Muscle of back (tissue), 11 donors: ENCODE data around the gene NOXA1. TPM values are rescaled to one million over a fixed set of nuclear protein-coding genes. Genes with fewer than 3 reads are reported as not detected.
"Not testable (repeated sequence)": the region's sequence is repeated elsewhere in the genome, so short reads cannot be mapped to it uniquely, and the experiment has no call there.

Experiments used
- DNase-seq, 3 donors: peaks; one replicate each; pipeline versions ENCODE4 v3.0.0 to v3.0.0-alpha.2; 2013
- polyA plus RNA-seq, 10 donors: library from polyadenylated mRNA; unstranded; fragments of 120-200 nt; gene quantifications; one replicate each; pipeline ENCODE4 v1.2.1, GENCODE V29; 2013; ENCODE audit not compliant: insufficient read length in 10 of 10

Gene NOXA1
- polyA plus RNA-seq, 10 donors, result 1.1 to 2.6 (median 1.9) TPM

DNA sequence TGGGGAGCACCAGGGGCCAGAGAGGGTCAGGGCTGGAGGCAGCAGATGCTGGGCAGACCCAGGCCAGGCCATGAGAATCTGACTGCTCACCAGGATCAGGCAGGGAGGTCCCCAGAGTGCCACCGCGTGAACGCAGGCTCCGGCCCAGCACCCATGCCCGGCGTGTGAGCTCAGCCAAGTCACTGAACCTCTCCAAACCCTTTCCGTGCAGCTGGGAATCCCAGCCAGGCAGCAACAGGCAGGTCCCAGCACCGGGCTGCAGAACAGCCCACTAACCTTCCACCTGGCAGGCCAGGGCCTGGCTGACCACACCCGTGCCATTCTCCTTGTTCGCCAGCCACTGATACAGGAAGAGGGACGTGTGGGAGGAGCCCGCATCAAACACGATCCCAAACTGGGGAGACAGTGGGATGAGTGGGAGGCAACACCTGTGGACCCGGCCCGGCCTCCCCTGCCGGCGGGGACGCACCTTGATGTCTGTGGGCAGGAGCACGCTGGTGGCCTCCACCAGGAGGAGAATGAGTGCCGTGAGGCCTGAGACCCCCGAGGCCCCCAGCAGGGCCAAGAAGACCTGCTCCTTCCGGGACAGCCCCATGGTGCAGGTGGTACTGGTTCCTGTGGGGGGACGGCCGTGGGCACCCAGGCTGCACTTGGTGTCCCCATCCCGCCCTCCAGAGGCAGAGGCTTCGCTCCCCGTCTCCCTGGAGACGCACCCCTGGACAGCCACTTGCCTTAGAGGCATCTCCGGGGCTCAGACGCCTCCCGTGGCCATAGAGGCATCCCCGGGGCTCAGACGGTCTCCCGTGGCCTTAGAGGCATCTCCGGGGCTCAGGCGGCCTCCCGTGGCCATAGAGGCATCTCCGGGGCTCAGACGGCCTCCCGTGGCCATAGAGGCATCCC is 14.7 kb downstream of the NOXA1 start:
- DNase-seq, result no peak

DNA sequence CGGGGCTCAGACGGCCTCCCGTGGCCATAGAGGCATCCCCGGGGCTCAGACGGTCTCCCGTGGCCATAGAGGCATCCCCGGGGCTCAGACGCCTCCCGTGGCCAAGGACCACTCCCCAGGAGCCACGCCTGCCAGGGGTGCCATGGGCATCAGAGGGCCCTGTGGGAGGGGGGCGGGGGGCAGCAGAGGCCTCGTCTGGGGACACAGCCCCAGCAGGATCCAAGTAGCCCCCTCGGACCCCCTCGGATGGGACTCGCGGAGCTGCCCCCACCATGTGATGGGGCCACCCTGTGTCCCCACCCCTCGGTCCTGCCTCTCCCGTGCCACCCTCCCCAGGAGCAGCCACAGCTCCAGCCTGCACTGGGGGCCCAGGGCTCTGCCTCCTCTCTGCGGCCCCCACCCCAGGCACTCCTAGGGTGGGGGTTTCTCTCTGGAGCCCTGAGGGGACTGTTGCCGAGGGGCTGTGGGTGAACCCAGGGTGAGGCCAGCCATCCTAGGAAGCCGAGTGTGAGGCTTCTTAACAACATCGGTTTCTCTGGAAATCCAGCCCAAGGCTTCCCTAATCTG is 15.5 kb downstream of the NOXA1 start:
- DNase-seq, result no peak

DNA sequence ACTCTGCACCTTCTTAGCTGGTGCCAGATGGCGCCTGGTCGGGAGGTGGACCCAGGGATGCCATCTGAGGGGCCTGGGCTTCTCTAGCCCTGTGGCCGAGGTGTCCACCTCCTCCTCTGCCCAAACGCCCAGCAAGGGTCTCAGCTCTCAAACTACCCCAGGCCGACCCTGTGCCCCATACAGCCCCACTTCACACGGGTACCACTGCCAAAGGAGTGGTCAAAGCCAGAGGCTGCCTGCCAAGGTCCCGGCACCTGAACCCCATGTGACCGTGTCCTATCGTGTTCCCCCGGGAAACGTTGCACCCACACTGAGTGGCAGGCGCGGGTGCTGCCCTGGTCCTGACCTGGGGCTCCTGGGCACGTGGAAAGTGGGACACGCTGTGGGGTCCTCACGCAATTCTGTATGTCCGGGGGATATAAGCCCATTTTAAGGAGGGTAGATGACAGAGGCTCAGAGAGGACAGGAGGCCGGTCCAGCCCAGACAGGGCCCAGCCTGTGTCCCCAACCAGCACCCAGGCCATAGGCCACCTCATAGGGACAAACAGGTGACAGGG is 16.0 kb downstream of the NOXA1 start:
- no peak for DNase-seq

DNA sequence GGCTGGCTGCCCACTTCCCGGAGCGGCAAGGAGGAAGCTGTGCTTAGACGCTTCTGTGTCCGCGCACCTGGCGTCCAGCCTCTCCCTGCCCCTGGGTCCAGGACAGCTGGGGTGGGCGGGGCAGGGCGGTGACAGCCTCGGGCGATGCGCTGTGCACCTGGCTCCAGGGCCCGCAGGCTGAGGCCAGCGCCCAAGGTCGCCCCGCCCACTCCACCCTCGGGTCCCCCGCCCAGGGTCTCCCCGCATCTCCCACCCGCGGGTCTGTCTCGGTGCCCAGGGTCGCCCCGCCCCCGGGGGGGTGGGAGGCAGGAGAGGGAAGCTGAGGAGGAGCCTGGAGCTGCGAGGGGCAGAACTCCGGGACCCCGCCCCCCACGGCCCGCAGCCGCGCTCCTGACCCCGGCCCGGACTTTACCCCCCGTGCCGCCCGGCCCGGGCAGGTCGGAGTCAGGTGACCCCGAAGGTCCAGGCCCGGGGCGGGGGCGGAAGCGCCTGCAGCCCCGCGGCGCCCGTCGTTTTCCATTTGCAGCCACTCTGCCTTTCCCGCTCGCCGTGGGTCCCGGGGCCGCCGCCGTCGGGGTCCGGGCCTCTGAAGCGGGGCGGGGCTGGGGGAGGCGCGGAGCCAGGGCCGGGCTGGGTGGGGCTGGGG is 18.2 kb downstream of the NOXA1 start, which contains the start of gene ENTPD8:
Gene ENTPD8, minus strand, starts transcription at position 69 of the 646 bp plus-strand sequence. CDS start 3,072 bp downstream, outside the sequence.
- DNase-seq, result peak in 1 of 3 donors; percentile 80

DNA sequence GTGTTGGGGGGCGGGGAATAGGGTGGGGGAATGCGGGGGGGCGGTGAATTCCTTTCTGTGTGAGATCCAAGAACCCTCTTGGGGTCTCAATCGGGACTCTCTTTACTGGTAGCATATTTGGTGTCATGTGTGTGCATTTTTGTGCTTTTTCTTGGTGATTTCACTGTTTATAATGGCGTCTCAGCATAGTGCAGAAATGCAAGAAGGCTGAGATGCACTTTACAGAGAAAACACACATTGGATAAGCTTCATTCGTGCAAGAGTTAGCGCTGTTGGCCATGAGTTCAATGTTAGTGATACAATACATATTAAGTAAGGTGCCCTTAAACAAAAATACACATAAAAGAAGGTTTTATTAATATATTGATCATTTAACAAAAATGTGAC is 18.7 kb downstream of the NOXA1 start:
- no peak for DNase-seq

DNA sequence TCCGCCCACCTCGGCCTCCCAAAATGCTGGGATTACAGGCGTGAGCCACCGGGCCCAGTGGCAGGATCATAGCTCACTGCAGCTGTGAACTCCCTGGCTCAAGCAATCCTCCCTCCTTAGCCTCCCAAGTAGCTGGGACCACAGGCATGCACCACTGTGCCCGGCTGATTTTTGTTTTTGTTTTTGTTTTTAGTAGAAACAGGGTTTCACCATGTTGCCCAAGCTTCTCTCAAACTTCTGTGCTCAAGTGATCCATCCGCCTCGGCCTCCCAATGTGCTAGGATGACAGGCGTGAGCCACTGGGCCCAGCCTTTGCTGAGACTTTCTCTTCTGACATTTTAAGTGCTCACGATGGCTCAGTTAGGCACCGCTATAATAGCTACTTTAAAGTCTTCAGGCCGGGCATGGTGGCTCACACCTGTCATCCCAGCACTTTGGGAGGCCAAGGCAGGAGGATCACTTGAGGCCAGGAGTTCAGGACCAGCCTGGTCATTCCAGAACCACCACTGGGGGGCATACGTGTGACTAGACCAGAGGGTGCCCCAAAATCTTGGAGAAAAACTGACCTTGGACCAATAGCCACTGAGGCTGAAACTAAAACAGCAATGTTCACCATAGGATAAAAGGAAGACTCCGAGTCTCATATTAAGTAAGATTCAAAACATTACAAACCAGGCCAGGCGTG is 21.1 kb downstream of the NOXA1 start:
- no peak for DNase-seq

DNA sequence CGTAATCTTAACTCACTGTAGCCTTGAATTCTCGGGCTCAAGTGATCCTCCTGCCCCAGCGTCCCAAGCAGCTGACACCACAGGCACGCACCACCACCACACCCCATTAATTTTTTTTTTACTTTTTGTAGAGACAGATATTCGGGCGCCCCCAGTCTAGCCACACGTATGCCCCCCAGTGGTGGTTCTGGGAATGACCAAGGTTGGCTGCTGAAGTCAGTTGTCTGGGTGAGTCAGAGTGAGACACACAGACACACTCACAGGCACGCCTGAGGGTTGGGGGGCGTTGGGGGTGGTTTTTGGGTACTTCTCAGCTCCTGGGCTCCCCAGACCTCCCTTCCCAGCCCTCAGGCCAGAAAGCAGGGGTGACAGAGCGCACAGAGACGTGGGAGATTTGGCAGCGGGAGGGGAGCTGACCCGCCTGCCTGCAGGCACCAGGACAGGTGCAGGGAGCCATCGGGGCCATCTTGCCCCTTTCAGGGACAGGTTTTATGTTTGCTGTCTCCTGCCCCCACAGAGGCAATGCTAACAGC is 22.1 kb downstream of the NOXA1 start:
- peak; percentile 63 to 83 (median 69) for DNase-seq

DNA sequence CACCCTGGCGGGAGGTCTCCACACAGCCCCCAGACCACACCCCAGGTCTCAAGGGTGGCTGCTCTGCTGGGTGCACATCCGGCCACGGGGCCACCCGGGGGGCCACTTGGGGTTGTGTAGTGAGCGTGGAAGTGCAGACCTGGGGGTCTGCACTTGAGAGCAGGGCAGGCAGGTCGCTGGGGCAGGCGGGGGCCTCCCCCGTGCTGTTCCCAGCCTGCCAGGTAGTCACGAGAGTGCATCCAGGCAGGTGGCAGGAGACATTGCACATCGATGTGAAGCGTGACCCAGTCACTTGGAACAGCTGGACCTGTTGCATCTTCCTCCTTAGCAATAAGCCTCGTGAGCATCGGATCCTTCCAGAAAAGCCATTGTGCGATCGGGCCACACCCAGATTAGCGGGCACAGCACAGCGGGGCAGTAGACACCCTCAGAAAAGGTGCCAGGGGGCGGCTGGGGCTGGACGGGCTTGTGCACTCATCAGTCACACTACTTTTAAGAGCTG is 22.8 kb downstream of the NOXA1 start:
- peak in 1 of 3 donors; percentile 30 for DNase-seq

DNA sequence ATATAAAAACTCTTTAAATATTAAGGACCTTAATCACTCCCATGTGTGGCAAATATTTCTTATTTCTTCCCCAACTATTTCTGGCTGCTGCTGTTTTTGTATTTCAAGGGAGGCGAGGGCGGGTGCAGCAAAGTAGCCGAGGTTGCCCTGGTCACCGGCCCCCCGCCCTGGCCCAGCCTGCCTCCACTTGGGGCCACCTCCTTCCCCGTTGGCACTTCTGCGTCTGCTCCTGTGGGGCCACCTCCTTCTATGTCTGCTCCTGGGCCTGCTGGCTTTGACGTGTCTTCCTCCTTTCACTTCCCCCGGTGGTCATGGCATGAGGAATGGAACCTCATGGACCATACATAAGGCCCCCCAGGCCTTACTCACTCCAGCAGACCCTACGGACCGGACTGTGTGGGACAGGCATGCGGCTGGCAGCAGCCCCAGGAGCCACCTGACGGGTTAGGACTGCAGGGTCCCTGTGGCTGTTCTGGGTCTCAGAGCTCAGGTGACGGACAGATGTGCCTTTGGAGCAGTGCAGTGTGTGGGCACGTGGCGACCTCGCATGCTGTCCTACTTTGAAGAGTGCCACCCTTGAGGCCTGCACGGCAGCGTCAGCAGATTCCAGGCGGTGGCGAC is 23.8 kb downstream of the NOXA1 start:
- peak in 1 of 3 donors; percentile 59 for DNase-seq

DNA sequence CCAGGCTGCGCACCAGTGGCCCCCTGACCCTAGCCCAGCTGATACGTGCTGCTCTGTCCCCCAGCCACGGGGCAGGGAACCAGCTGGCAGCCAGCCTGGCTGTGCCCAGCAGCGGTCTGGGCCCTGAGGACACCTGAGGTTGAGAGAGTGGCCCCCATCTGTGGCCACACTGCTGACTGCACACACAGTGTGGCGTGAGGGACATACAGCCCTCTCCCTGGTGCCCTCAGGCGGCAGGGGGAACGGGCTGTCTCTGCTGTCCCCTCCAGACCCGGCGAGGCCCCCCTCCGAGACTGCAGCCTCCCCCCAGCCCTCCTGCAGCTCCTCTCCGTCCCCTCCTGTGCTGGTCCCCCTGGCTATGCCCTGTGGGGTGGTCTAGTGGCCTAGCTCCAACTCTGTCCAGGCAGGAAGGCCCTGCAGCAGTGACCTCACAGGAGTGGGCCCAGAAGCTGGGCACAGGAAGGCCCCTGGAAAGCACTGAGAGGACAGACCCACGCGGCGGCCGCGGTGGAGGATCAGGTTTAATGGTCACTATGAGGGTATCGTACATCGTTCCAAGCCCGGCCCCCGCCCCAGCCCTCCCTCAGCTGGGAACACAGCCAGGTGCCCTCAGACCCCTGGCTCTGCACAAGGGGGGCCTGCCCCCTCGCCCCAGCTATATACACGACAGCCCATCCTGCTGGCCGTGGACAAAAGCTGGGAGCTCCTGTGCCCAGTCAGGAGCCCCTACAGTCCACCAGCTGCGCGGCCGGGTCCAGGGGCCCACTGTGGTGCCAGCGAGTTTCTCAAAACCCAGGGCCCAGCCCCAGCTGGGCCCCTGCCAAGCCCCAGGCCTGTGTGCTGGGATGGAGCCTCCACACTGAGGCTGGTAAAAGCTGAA is 24.8 kb downstream of the NOXA1 start:
- DNase-seq, result no peak

DNA sequence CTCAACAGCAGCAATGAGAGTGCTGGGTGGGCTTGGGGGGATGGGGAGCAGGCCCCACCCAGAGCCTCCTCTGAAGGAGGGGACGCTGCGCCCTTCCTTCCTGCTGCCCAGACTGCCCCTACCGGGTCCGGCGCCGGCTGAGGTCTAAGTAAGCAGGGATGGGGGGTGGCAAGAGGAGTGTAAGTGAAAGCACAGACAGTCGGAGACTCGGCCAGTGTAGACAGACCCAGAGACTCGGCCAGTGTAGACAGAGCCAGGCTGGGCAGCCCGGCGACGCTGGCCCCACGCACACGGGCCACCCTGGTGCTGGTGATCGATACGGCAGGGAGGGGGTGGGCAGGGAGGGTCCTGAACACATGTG is 25.4 kb downstream of the NOXA1 start:
- no peak for DNase-seq

DNA sequence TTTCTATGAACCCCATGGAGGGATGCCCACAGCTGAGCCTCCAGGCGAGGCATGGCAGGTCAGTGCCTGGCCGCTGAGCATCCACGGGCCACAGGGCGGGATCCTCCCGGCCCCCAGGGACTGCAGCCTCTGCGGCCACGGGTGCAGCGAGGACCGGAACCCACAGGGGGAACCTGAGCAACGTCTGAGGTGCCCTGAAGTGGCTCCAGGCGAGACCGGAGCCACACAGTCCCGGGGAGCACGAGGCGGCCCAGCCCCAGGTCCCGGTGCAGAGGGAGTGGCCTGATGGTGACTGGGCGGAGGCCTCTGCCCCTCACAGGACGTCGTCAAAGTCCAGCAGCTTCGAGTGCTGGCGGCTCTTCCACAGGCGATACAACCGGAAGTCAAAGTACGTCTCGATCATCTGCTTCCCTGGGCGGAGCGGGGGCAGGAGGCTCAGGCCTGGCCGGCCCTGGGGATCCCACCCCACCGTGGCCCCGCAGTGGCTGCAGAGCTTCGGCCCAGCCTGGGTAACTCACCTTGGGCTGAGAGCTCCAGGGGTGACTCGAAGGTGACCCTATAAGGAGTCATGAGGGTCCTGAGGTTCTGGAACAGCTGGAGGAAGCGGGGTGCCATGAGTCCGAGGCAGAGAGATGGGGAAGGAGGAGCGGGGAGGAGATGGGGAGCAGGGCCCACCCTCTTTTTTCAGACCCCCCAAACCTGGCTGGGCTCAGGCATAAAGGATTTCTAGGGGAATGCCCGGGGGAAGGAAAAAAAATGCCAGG is 26.1 kb downstream of the NOXA1 start:
- no peak for DNase-seq

DNA sequence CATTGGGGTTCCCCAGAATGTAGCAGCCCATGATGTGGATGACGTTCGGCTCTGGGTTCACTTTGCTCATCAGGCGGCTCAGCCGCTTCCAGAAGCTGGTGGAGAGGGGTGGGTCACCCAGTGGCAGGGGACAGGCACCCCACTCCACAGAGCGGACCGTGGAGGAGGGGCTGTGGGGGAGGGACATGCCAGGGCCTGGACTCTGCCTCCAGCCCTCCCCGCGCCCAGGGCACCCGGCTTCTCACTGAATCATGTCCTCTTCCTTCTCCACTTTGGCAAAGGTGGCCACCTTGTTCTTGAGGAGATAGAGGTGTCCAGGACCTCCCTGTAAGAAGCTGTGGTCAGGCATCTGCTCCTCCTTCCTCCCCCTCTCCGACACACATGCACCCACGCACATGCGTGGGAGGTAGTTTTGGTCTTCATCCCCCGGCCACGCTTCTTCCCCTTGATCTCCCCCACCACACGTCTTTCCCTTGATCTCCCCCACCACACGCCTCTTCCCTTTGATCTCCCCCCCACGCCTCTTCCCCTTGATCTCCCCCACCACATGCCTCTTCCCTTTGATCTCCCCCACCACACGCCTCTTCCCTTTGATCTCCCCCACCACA is 26.8 kb downstream of the NOXA1 start:
- DNase-seq, result no peak

DNA sequence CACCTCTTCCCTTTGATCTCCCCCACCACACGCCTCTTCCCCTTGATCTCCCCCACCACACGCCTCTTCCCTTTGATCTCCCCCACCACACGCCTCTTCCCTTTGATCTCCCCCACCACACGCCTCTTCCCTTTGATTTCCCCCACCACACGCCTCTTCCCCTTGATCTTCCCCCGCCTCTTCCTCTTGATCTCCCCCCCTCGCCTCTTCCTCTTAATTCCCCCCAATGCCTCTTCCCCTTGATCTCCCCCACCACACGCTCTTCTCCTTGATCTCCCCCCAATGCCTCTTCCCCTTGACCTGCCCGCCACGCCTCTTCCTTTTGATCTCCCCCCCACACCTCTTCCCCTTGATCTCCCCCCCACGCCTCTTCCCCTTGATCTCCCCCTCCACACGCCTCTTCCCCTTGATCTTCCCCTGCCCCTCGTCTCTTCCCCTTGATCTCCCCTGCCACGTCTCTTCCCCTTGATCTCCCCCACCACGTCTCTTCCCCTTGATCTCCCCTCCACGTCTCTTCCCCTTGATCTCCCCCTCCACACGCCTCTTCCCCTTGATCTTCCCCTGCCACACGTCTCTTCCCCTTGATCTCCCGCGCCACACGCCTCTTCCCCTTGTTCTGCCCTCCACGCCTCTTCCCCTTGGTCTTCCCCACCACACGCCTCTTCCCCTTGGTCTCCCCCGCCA is 27.5 kb downstream of the NOXA1 start:
- not testable (repeated sequence) for DNase-seq

DNA sequence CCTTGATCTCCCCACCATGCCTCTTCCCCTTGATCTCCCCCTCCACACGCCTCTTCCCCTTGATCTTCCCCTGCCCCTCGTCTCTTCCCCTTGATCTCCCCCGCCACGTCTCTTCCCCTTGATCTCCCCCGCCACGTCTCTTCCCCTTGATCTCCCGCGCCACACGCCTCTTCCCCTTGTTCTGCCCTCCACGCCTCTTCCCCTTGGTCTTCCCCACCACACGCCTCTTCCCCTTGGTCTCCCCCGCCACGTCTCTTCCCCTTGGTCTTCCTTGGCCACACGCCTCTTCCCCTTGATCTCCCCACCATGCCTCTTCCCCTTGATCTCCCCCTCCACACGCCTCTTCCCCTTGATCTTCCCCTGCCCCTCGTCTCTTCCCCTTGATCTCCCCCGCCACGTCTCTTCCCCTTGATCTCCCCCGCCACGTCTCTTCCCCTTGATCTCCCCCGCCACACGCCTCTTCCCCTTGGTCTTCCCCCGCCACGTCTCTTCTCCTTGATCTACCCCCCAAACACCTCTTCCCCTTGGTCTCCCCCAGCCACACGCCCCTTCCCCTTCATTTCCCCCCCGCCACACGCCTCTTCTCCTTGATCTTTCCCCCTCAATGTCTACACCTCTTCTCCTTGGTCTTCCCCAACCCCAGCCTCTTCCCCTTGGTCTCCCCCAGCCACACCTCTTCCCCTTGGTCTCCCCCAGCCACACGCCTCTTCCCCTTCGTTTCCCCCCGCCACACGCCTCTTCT is 28.2 kb downstream of the NOXA1 start:
- DNase-seq, result not testable (repeated sequence)

DNA sequence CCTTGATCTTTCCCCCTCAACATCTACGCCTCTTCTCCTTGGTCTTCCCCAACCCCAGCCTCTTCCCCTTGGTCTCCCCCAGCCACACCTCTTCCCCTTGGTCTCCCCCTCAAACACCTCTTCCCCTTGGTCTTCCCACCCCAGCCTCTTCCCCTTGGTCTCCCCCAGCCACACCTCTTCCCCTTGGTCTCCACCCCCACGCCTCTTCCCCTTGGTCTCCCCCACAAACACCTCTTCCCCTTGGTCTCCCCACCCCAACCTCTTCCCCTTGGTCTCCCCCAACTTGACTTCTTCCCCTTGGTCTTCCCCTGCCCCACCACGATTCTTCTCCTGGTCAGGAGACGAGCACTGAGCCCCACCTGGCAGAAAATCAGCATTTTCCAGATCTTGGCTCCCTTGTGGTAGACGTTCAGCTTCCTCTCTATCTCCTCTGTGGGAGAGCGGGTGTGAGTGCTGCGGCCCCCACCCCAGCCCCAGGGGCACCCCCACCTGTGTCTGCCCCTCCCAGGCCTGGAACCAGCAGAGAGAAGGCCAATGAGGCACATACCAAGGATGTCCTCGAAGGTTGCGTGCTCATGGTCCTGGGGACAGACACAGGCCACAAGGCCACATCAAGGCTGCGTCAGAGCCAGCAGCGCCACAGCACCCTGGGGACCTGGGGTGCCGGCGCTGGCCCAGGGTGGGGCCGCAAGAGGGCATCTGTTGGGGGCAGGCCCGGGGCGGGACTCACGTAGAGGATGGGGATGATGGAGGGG is 29.0 kb downstream of the NOXA1 start:
- DNase-seq, result no peak
